Lung (tissue), 12 donors: ENCODE results near the gene OR51B2. TPM values are rescaled to one million over a fixed set of nuclear protein-coding genes. Genes with fewer than 3 reads are reported as not detected.

Experiments
- ATAC-seq: fragments of 200-7000 bp; cut with Tn5 transposase; one replicate; pipeline ENCODE4 v1.9.1; 2020; ENCODE audit warnings: moderate number of reproducible peaks; ENCODE audit not compliant: insufficient read depth, low FRiP score
- DNase-seq, 3 donors: peaks; one replicate each; pipeline ENCODE4 v3.0.0-alpha.2; 2013 to 2017
- H3K27ac ChIP-seq, 2 donors: one replicate each; pipeline ENCODE4 v1.5.1; 2013; ENCODE audit warnings: mild to moderate bottlenecking in 2 of 2, moderate library complexity in 2 of 2, control low read depth in 1 of 2, inconsistent platforms in 1 of 2, low read depth in 1 of 2, low read length in 1 of 2
- H3K27me3 ChIP-seq, 3 donors: one replicate each; pipeline ENCODE4 v1.5.1; 2013; ENCODE audit warnings: low read length in 2 of 3; ENCODE audit not compliant: control insufficient read depth in 3 of 3, insufficient read depth in 3 of 3
- H3K36me3 ChIP-seq, 4 donors: one replicate each; pipeline ENCODE4 v1.5.1; 2013; ENCODE audit warnings: low read length in 4 of 4, mild to moderate bottlenecking in 1 of 4, moderate library complexity in 1 of 4; ENCODE audit not compliant: control insufficient read depth in 4 of 4, insufficient read depth in 4 of 4
- H3K4me1 ChIP-seq, 5 donors: one replicate each; pipeline ENCODE4 v1.5.1; 2013; ENCODE audit warnings: low read length in 5 of 5, mild to moderate bottlenecking in 2 of 5, moderate library complexity in 1 of 5; ENCODE audit not compliant: control insufficient read depth in 5 of 5, insufficient read depth in 5 of 5
- H3K4me3 ChIP-seq: one replicate; pipeline ENCODE4 v1.5.1; 2013; ENCODE audit warnings: mild to moderate bottlenecking, control low read depth, moderate library complexity
- H3K9ac ChIP-seq, 2 donors: one replicate each; pipeline ENCODE4 v1.5.1; 2013; ENCODE audit warnings: low read length in 2 of 2, control low read depth in 1 of 2; ENCODE audit not compliant: insufficient read depth in 1 of 2
- H3K9me3 ChIP-seq, 4 donors: one replicate each; pipeline ENCODE4 v1.5.1; 2013; ENCODE audit warnings: low read length in 3 of 4, mild to moderate bottlenecking in 1 of 4, moderate library complexity in 1 of 4; ENCODE audit not compliant: control insufficient read depth in 4 of 4, insufficient read depth in 3 of 4
- whole genome bisulfite sequencing, 2 donors: extraction: QIAGEN DNeasy Blood & Tissue Kit; methylation state at CpG; one replicate each; pipeline ENCODE4 v1.1.7; 2013; 5-methylcytosine and 5-hydroxymethylcytosine counted together
- polyA plus RNA-seq, 2 donors: library from polyadenylated mRNA; stranded (reverse); fragments of 200-250 nt; gene quantifications; one replicate each; pipeline ENCODE4 v1.2.1, GENCODE V29; 2013
- total RNA-seq, 2 donors: library from RNA; depleted of rRNA in 1 of 2; stranded (reverse); fragments of >200 nt in 1 of 2; gene quantifications; one replicate each; pipeline ENCODE4 v1.2.1, GENCODE V29; 2014 to 2021
- TF ChIP-seq, protein P1 (sequence below): IDR thresholded peaks from 2 replicates; pipeline ENCODE4 v1.5.1; 2012; ENCODE audit warnings: mild to moderate bottlenecking; ENCODE audit errors: control extremely low read depth, extremely low read depth
- donor health status: control.
- donor health status: control.
- donor health status: Bipolar disorder and iron deficiency.
- donor health status: healthy.
- donor health status: DM: yes; HTN: yes; CAD: no.

Gene OR51B2
- total and polyA plus RNA-seq, 4 donors, result 1.9 TPM; not detected in 3

DNA sequence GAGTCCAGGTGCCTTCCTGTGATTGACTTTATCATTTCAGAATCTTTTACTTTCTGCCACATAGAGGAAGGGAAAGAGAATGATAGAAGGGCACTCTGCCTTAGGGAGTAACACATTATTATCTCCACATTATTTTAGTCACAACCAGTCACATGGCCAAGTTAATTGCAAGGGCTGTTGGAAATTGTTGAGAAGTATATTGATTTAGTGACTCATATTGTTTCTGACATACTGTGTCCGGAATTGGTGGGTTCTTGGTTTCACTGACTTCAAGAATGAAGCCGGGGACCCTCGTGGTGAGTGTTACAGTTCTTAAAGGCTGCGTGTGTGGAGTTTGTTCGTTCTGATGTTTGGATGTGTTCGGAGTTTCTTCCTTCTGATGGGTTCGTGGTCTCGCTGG is 31.1 kb downstream of the OR51B2 start:
- H3K27me3 ChIP-seq, result no peaks in the 10 kb centered on the region
- H3K36me3 ChIP-seq, result no peaks in the 10 kb centered on the region
- H3K9ac ChIP-seq, result no peak overlapping the region
- no peak overlapping the region for H3K27ac ChIP-seq
- peaks cover 0 to 6% (median 0%) of the 10 kb centered on the region in 5 donors for H3K4me1 ChIP-seq
- DNase-seq (no peak), ATAC-seq (no peak)
- WGBS, 2 donors, result 92 to 93% methylated on average over 8 of the region's 8 CpGs
- H3K4me3 ChIP-seq, result no peak overlapping the region
- peaks cover 0 to 2% (median 0%) of the 10 kb centered on the region in 4 donors for H3K9me3 ChIP-seq
- TF ChIP-seq, protein P1, sequence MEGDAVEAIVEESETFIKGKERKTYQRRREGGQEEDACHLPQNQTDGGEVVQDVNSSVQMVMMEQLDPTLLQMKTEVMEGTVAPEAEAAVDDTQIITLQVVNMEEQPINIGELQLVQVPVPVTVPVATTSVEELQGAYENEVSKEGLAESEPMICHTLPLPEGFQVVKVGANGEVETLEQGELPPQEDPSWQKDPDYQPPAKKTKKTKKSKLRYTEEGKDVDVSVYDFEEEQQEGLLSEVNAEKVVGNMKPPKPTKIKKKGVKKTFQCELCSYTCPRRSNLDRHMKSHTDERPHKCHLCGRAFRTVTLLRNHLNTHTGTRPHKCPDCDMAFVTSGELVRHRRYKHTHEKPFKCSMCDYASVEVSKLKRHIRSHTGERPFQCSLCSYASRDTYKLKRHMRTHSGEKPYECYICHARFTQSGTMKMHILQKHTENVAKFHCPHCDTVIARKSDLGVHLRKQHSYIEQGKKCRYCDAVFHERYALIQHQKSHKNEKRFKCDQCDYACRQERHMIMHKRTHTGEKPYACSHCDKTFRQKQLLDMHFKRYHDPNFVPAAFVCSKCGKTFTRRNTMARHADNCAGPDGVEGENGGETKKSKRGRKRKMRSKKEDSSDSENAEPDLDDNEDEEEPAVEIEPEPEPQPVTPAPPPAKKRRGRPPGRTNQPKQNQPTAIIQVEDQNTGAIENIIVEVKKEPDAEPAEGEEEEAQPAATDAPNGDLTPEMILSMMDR, result no peak

DNA sequence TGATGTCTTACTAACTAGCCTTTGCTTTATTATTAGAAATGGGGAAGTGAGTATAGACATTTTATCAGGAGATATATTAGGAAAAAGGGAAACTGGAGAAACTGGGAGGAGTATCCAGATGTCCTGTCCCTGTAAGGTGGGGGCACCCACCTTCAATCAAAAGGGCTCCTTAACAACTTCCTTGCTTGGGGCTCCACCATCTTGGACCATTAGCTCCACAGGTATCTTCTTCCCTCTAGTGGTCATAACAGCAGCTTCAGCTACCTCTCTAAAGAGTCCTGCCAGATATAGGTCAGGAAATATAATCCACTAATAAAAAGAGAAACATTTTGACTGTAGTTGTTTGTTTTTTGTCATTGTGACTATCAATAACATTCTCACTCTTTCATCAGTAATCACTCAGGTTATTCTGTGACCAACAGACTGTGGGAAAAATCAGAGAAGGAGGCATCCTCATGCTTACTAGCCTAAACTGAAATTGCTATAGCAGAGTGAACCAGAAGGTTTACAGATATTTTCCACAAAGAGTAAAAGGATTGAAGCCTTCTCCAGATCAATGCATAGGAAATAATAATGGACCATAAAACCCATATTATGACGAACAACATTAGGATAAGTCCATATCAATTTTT is 32.8 kb downstream of the OR51B2 start:
- no peaks in the 10 kb centered on the region for H3K36me3 ChIP-seq
- DNase-seq (no peak), ATAC-seq (no peak)
- H3K27ac ChIP-seq, result no peak overlapping the region
- H3K27me3 ChIP-seq, result no peaks in the 10 kb centered on the region
- no peaks in the 10 kb centered on the region for H3K4me1 ChIP-seq
- 85 to 89% methylated on average over 1 of the region's 1 CpG for WGBS, 2 donors
- peaks cover 0 to 2% (median 0%) of the 10 kb centered on the region in 4 donors for H3K9me3 ChIP-seq
- no peak overlapping the region for H3K4me3 ChIP-seq
- TF ChIP-seq, protein P1, result no peak
- H3K9ac ChIP-seq, result no peak overlapping the region

DNA sequence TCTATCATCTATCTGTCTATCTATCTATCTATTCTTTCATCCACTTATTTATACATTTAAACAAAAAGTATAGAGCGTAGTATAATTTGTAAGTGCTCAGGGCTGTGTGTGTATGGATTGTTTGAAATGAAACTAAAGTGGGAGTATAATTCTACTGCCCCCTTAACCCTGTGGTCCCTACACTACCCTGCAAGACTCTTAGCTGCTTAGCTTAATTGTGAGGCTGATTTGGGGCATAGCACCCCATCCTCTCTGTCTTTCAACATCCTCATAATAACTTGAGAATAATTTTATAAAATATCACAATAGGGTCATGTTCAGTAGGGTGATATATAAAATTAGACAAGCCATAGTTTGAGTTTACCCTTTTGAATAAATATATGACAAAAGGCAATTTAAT is 34.0 kb downstream of the OR51B2 start:
- no peak overlapping the region for H3K27ac ChIP-seq
- DNase-seq (no peak), ATAC-seq (no peak)
- peaks cover 0 to 2% (median 0%) of the 10 kb centered on the region in 4 donors for H3K9me3 ChIP-seq
- no peak overlapping the region for H3K4me3 ChIP-seq
- no peaks in the 10 kb centered on the region for H3K4me1 ChIP-seq
- no peak overlapping the region for H3K9ac ChIP-seq
- H3K27me3 ChIP-seq, result no peaks in the 10 kb centered on the region
- TF ChIP-seq, protein P1, result no peak
- H3K36me3 ChIP-seq, result no peaks in the 10 kb centered on the region
- 87 to 93% methylated on average over 1 of the region's 1 CpG for WGBS, 2 donors

DNA sequence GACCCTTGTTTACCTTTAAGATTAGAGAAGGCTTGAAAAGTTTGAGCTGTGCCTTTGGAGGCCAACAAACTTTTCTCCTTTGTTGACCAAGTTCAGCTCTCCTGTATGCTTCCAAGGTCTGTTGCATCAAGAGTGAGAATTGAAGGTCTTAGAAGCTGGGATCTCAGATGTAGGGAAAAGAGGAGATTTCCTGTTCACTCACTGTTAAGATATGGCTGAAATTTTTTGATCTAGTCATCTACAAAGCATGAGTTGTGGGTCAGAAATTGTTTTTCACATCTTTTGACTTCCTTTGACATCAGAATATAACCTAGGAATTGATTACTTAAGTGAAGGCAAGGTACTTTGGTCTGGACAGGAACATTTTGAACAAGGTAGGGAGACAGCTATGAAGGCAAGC is 34.4 kb downstream of the OR51B2 start:
- Histone ChIP-seq H3K27ac (no peak overlapping the region), H3K9me3 (peaks cover 0 to 2% (median 0%) of the 10 kb centered on the region in 4 donors), H3K36me3 (no peaks in the 10 kb centered on the region), H3K4me1 (no peaks in the 10 kb centered on the region), H3K4me3 (no peak overlapping the region), H3K9ac (no peak overlapping the region), H3K27me3 (no peaks in the 10 kb centered on the region)
- no peak for ATAC-seq
- DNase-seq, result no peak
- TF ChIP-seq, protein P1, result no peak
